ENCODE measurements around the gene DAZL.

DAZL gene

GRCh38 chr3:16538507-16538906 is 66.7 kb downstream of the DAZL start:
- no peak for DNase-seq

GRCh38 chr3:16536996-16537395 is 68.2 kb downstream of the DAZL start:
- no peak for DNase-seq

All from activated CD8-positive, alpha-beta memory T cell treated with anti-CD3 and anti-CD28 coated beads, Interleukin-2, amount 50 U/mL, for 4 hours (primary cell).